ENCODE results near the gene YWHAB.

Gene YWHAB

GRCh38 chr20:44911264-44911921 is 25.9 kb downstream of the YWHAB start:
- no peaks in the 10 kb centered on the region for H3K9me3 Mint-ChIP-seq
- no peak overlapping the region for H3K4me3 Mint-ChIP-seq
- intact Hi-C loops (cut with micrococcal nuclease) = no loop called here
- peaks cover 38% of the 10 kb centered on the region for H3K36me3 Mint-ChIP-seq (ENCODE audit: low read depth)
- peaks cover 30% of the 10 kb centered on the region for H3K4me1 Mint-ChIP-seq (ENCODE audit: low read depth)
- no peaks in the 10 kb centered on the region for H3K27me3 Mint-ChIP-seq
- H3K27ac Mint-ChIP-seq = no peak overlapping the region

GRCh38 chr20:44912189-44912588 is 26.7 kb downstream of the YWHAB start:
- intact Hi-C loops (cut with micrococcal nuclease) = no loop called here
- Mint-ChIP-seq H3K36me3 (ENCODE audit: low read depth) (peaks cover 35% of the 10 kb centered on the region), H3K4me1 (ENCODE audit: low read depth) (peaks cover 30% of the 10 kb centered on the region), H3K27ac (no peak overlapping the region), H3K4me3 (no peak overlapping the region), H3K27me3 (no peaks in the 10 kb centered on the region), H3K9me3 (no peaks in the 10 kb centered on the region)

- Mint-ChIP-seq H3K4me3 (no peak overlapping the region), H3K27me3 (no peaks in the 10 kb centered on the region), H3K27ac (no peak overlapping the region), H3K4me1 (ENCODE audit: low read depth) (peaks cover 16% of the 10 kb centered on the region), H3K36me3 (ENCODE audit: low read depth) (peaks cover 25% of the 10 kb centered on the region), H3K9me3 (no peaks in the 10 kb centered on the region)
- intact Hi-C loops (cut with micrococcal nuclease) = no loop called here
Observed at GRCh38 chr20:44914924-44915323, 29.4 kb downstream of the YWHAB start.

- H3K27ac Mint-ChIP-seq = no peak overlapping the region
Observed at GRCh38 chr20:44916586-44916985, 31.1 kb downstream of the YWHAB start.

GRCh38 chr20:44917399-44917798 is 31.9 kb downstream of the YWHAB start:
- Mint-ChIP-seq H3K4me1 (ENCODE audit: low read depth) (no peaks in the 10 kb centered on the region), H3K27ac (no peak overlapping the region), H3K9me3 (no peaks in the 10 kb centered on the region), H3K4me3 (no peak overlapping the region), H3K27me3 (no peaks in the 10 kb centered on the region), H3K36me3 (ENCODE audit: low read depth) (peaks cover 32% of the 10 kb centered on the region)
- intact Hi-C loops (cut with micrococcal nuclease) = no loop called here

More at GRCh38 chr20:44916586-44916985, 31.1 kb downstream of the YWHAB start:
- no peaks in the 10 kb centered on the region for H3K9me3 Mint-ChIP-seq
- intact Hi-C loops (cut with micrococcal nuclease) = no loop called here
- no peaks in the 10 kb centered on the region for H3K27me3 Mint-ChIP-seq
- no peak overlapping the region for H3K4me3 Mint-ChIP-seq
- peaks cover 30% of the 10 kb centered on the region for H3K36me3 Mint-ChIP-seq (ENCODE audit: low read depth)
- H3K4me1 Mint-ChIP-seq (ENCODE audit: low read depth) = peaks cover 2% of the 10 kb centered on the region

- intact Hi-C loops (cut with micrococcal nuclease) = no loop called here
- Mint-ChIP-seq H3K4me1 (ENCODE audit: low read depth) (no peaks in the 10 kb centered on the region), H3K36me3 (ENCODE audit: low read depth) (peaks cover 34% of the 10 kb centered on the region), H3K4me3 (no peak overlapping the region), H3K27me3 (no peaks in the 10 kb centered on the region), H3K27ac (no peak overlapping the region), H3K9me3 (no peaks in the 10 kb centered on the region)
Observed at GRCh38 chr20:44918342-44918741, 32.8 kb downstream of the YWHAB start.

GRCh38 chr20:44918761-44919160 is 33.3 kb downstream of the YWHAB start:
- Mint-ChIP-seq H3K4me1 (ENCODE audit: low read depth) (no peaks in the 10 kb centered on the region), H3K27me3 (no peaks in the 10 kb centered on the region), H3K36me3 (ENCODE audit: low read depth) (peaks cover 37% of the 10 kb centered on the region), H3K27ac (no peak overlapping the region), H3K9me3 (no peaks in the 10 kb centered on the region), H3K4me3 (no peak overlapping the region)
- intact Hi-C loops (cut with micrococcal nuclease) = no loop called here

- no peak overlapping the region for H3K4me3 Mint-ChIP-seq
- H3K4me1 Mint-ChIP-seq (ENCODE audit: low read depth) = no peaks in the 10 kb centered on the region
- no peaks in the 10 kb centered on the region for H3K27me3 Mint-ChIP-seq
- no peaks in the 10 kb centered on the region for H3K9me3 Mint-ChIP-seq
- intact Hi-C loops (cut with micrococcal nuclease) = no loop called here
- no peak overlapping the region for H3K27ac Mint-ChIP-seq
- H3K36me3 Mint-ChIP-seq (ENCODE audit: low read depth) = peaks cover 43% of the 10 kb centered on the region
Observed at GRCh38 chr20:44921447-44921846, 35.9 kb downstream of the YWHAB start.

GRCh38 chr20:44924541-44924940 is 39.0 kb downstream of the YWHAB start:
- H3K27me3 Mint-ChIP-seq = no peaks in the 10 kb centered on the region
- no peaks in the 10 kb centered on the region for H3K9me3 Mint-ChIP-seq
- no peak overlapping the region for H3K4me3 Mint-ChIP-seq
- H3K4me1 Mint-ChIP-seq (ENCODE audit: low read depth) = no peaks in the 10 kb centered on the region
- no peak overlapping the region for H3K27ac Mint-ChIP-seq
- peaks cover 30% of the 10 kb centered on the region for H3K36me3 Mint-ChIP-seq (ENCODE audit: low read depth)
- intact Hi-C loops (cut with micrococcal nuclease) = no loop called here

- no peak overlapping the region for H3K4me3 Mint-ChIP-seq
- no peaks in the 10 kb centered on the region for H3K9me3 Mint-ChIP-seq
- H3K27ac Mint-ChIP-seq = no peak overlapping the region
- H3K36me3 Mint-ChIP-seq (ENCODE audit: low read depth) = peaks cover 43% of the 10 kb centered on the region
- intact Hi-C loops (cut with micrococcal nuclease) = no loop called here
- H3K27me3 Mint-ChIP-seq = no peaks in the 10 kb centered on the region
- no peaks in the 10 kb centered on the region for H3K4me1 Mint-ChIP-seq (ENCODE audit: low read depth)
Observed at GRCh38 chr20:44928595-44928994, 43.1 kb downstream of the YWHAB start.

- intact Hi-C loops (cut with micrococcal nuclease) = no loop called here
- Mint-ChIP-seq H3K27me3 (no peaks in the 10 kb centered on the region), H3K4me3 (no peak overlapping the region), H3K4me1 (ENCODE audit: low read depth) (no peaks in the 10 kb centered on the region), H3K27ac (no peak overlapping the region), H3K9me3 (no peaks in the 10 kb centered on the region), H3K36me3 (ENCODE audit: low read depth) (peaks cover 37% of the 10 kb centered on the region)
Observed at GRCh38 chr20:44930517-44931168, 45.1 kb downstream of the YWHAB start.

GRCh38 chr20:44931911-44932310 is 46.4 kb downstream of the YWHAB start:
- Mint-ChIP-seq H3K4me1 (ENCODE audit: low read depth) (no peaks in the 10 kb centered on the region), H3K9me3 (no peaks in the 10 kb centered on the region), H3K36me3 (ENCODE audit: low read depth) (peaks cover 44% of the 10 kb centered on the region), H3K4me3 (no peak overlapping the region), H3K27me3 (no peaks in the 10 kb centered on the region), H3K27ac (no peak overlapping the region)
- intact Hi-C loops (cut with micrococcal nuclease) = no loop called here

GRCh38 chr20:44932916-44933315 is 47.4 kb downstream of the YWHAB start:
- H3K4me1 Mint-ChIP-seq (ENCODE audit: low read depth) = no peaks in the 10 kb centered on the region
- H3K27me3 Mint-ChIP-seq = no peaks in the 10 kb centered on the region
- no peaks in the 10 kb centered on the region for H3K9me3 Mint-ChIP-seq
- intact Hi-C loops (cut with micrococcal nuclease) = no loop called here
- peaks cover 54% of the 10 kb centered on the region for H3K36me3 Mint-ChIP-seq (ENCODE audit: low read depth)
- H3K4me3 Mint-ChIP-seq = no peak overlapping the region
- no peak overlapping the region for H3K27ac Mint-ChIP-seq

GRCh38 chr20:44936510-44936909 is 51.0 kb downstream of the YWHAB start:
- no peaks in the 10 kb centered on the region for H3K27me3 Mint-ChIP-seq
- intact Hi-C loops (cut with micrococcal nuclease) = no loop called here
- no peaks in the 10 kb centered on the region for H3K9me3 Mint-ChIP-seq
- H3K27ac Mint-ChIP-seq = no peak overlapping the region
- peaks cover 69% of the 10 kb centered on the region for H3K36me3 Mint-ChIP-seq (ENCODE audit: low read depth)
- H3K4me1 Mint-ChIP-seq (ENCODE audit: low read depth) = no peaks in the 10 kb centered on the region
- no peak overlapping the region for H3K4me3 Mint-ChIP-seq

- H3K4me1 Mint-ChIP-seq (ENCODE audit: low read depth) = no peaks in the 10 kb centered on the region
- H3K27me3 Mint-ChIP-seq = no peaks in the 10 kb centered on the region
- H3K36me3 Mint-ChIP-seq (ENCODE audit: low read depth) = peaks cover 74% of the 10 kb centered on the region
- H3K4me3 Mint-ChIP-seq = no peak overlapping the region
- intact Hi-C loops (cut with micrococcal nuclease) = no loop called here
- no peak overlapping the region for H3K27ac Mint-ChIP-seq
- H3K9me3 Mint-ChIP-seq = no peaks in the 10 kb centered on the region
Observed at GRCh38 chr20:44938637-44939036, 53.1 kb downstream of the YWHAB start.
